Gastrocnemius medialis (tissue), 4 donors: ENCODE measurements around the gene ACVR1B. TPM values are rescaled to one million over a fixed set of nuclear protein-coding genes. Genes with fewer than 3 reads are reported as not detected.

Experiments
- ATAC-seq, 2 donors: fragments of 150-250 bp; one replicate each; pipeline ENCODE4 v1.9.1; 2016
- DNase-seq, 2 donors: peaks; one replicate each; pipeline ENCODE4 v3.0.0-alpha.2; 2019
- H3K27ac ChIP-seq, 4 donors: fragments of 200-600 bp; sonication (generic); 1 replicate in 1 of 4; 2 replicates in 3 of 4; pipeline ENCODE4 v1.5.1; 2016 to 2018; ENCODE audit warnings: mild to moderate bottlenecking in 2 of 4, moderate library complexity in 1 of 4
- H3K27me3 ChIP-seq, 3 donors: fragments of 200-600 bp; sonication (generic) in 2 of 3; 1 replicate in 1 of 3; 2 replicates in 2 of 3; pipeline versions ENCODE4 v1.5.1 to v1.6.0; 2016 to 2019; ENCODE audit warnings: mild to moderate bottlenecking in 1 of 3, moderate library complexity in 1 of 3
- H3K36me3 ChIP-seq, 2 donors: fragments of 200-600 bp; sonication (generic) in 1 of 2; one replicate each; pipeline ENCODE4 v1.5.1; 2017 to 2018
- H3K4me1 ChIP-seq, 2 donors: fragments of 200-600 bp; sonication (generic) in 1 of 2; one replicate each; pipeline ENCODE4 v1.5.1; 2016 to 2017; ENCODE audit warnings: mild to moderate bottlenecking in 2 of 2
- H3K4me3 ChIP-seq, 4 donors: fragments of 200-600 bp; sonication (generic) in 3 of 4; 1 replicate in 1 of 4; 2 replicates in 3 of 4; pipeline ENCODE4 v1.5.1; 2016 to 2019; ENCODE audit warnings: mild to moderate bottlenecking in 2 of 4
- H3K9me3 ChIP-seq, 3 donors: fragments of 200-600 bp; sonication (generic) in 2 of 3; 1 replicate in 1 of 3; 2 replicates in 2 of 3; pipeline ENCODE4 v1.5.1; 2016 to 2019
- POLR2A ChIP-seq, 2 donors: fragments of 450-650 bp; IDR thresholded peaks; one replicate each; pipeline ENCODE4 v1.6.1; 2017; ENCODE audit warnings: antibody characterized with exemption in 2 of 2, mild to moderate bottlenecking in 2 of 2, moderate library complexity in 2 of 2
- in situ Hi-C, 4 donors: fragments of 200-750 bp; cut with MboI; loops; one replicate each; pipeline versions ENCODE4 v1.15.0 to v1.8.0; 2017; ENCODE audit warnings: low sequenced_read_pairs in 4 of 4
- intact Hi-C: fragments of 100-400 bp; cut with DNase I; formaldehyde crosslinking; loops from one replicate; pipeline ENCODE4 v1.15.1; 2023; ENCODE audit warnings: low total_unique reads
- total RNA-seq, 4 donors: library from RNA; depleted of rRNA; stranded (reverse); fragments of >200 nt; gene quantifications; one replicate each; pipeline versions ENCODE4 v1.1.0 to v1.2.3, GENCODE V29; 2016
- TF ChIP-seq, protein P1 (sequence below), 5 experiments: fragments of 450-650 bp in 3 of 5; fragments of 200-600 bp in 2 of 5; sonication (generic) in 2 of 5; IDR thresholded peaks in 4 of 5; conservative IDR thresholded peaks in 1 of 5; 1 replicate in 4 of 5; 2 replicates in 1 of 5; pipeline ENCODE4 v1.5.1; 2016 to 2019; ENCODE audit warnings: antibody characterized with exemption in 5 of 5, mild to moderate bottlenecking in 3 of 5, moderate library complexity in 3 of 5

ACVR1B gene
- total RNA-seq, 4 donors from 2014 or later, result 8.7 to 15.9 (median 10.1) TPM

DNA sequence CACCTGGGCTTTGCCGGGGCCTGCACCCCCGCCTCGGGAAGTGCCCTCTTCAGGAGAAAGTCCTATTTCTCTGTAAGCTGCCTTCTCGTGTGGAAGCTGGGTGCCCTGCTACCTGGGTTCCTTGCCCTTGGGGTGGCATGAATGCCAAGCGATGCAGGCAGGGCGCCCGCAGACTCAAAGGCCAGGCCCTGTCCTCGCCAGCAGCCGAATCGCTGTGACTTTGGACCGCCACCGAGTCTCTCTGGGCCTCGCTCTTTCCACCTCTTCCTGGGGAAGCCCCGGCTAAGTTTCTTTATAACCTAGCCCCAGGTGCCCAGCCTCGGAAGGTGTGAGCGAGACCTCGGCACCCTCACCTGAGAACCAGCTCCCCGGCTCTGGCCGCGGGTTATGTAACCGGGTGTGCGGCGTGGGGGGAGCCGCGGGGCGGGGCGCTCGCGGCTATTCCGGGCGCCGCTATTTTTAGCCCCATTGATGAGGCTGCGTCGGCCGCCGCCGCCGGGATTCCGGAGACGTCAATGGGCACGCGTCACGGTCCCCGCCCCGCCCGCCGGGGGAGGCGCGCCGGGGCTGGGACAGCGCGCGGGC lies 85.2 kb downstream of the ACVR1B start:
- in situ Hi-C loops (no loop called here), intact Hi-C loops (no loop called here)
- DNase-seq (peak; percentile 83 to 89), ATAC-seq (peak; percentile 55 to 60)
- H3K4me1 ChIP-seq, result peaks cover 35 to 63% of the 10 kb centered on the region in 2 donors
- peak overlapping the region; percentile 88 to 95 (median 91) for H3K27ac ChIP-seq
- no peaks in the 10 kb centered on the region for H3K36me3 ChIP-seq
- TF ChIP-seq, protein P1, sequence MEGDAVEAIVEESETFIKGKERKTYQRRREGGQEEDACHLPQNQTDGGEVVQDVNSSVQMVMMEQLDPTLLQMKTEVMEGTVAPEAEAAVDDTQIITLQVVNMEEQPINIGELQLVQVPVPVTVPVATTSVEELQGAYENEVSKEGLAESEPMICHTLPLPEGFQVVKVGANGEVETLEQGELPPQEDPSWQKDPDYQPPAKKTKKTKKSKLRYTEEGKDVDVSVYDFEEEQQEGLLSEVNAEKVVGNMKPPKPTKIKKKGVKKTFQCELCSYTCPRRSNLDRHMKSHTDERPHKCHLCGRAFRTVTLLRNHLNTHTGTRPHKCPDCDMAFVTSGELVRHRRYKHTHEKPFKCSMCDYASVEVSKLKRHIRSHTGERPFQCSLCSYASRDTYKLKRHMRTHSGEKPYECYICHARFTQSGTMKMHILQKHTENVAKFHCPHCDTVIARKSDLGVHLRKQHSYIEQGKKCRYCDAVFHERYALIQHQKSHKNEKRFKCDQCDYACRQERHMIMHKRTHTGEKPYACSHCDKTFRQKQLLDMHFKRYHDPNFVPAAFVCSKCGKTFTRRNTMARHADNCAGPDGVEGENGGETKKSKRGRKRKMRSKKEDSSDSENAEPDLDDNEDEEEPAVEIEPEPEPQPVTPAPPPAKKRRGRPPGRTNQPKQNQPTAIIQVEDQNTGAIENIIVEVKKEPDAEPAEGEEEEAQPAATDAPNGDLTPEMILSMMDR (IDR thresholded peaks at IDR 0.05 in 4 of 5, conservative IDR thresholded peaks at IDR 0.05 in 1 of 5), result no peak
- TF ChIP-seq POLR2A (IDR thresholded peaks at IDR 0.05), result peak; percentile 67 to 92
- H3K4me3 ChIP-seq, result peak overlapping the region; percentile 41 to 66 (median 56)
- H3K9me3 ChIP-seq, result no peaks in the 10 kb centered on the region
- H3K27me3 ChIP-seq, result no peaks in the 10 kb centered on the region

DNA sequence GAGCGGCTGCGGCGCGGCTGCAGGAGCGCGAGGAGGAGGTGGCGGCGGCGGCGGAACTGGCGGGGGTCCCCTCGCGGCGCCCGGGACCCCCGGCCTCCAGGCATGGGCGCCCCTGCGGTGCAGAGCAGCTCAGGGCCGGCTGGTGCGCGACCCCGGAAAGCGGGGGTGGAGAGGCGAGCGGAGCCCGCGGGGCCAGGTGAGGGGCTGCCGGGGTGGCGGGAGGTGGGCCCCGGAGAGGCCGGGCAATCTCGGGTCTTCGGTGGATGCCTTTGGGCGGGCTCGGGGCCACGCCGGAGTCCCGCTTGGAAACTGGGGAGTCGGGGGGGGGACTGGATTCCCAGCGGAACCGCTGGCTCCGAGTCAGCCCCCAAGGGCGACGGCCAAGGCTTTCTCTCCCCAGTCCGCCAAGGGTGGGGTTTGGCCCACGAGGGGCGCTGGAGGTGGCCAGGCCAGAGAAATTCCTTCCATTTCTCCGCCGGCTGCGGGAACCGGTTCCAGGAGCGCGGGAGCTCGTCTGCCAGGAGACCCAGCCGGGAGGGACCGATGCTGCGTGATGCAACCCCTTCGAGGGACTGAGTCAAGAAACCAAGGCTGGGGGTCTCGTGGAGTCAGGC lies 85.9 kb downstream of the ACVR1B start:
- peak in 1 of 2 donors; percentile 2 for ATAC-seq
- TF ChIP-seq POLR2A (IDR thresholded peaks at IDR 0.05), result no peak
- TF ChIP-seq, protein P1 (IDR thresholded peaks at IDR 0.05 in 4 of 5, conservative IDR thresholded peaks at IDR 0.05 in 1 of 5), result peak in 1 of 5 experiments; percentile 15
- Histone ChIP-seq H3K36me3 (no peaks in the 10 kb centered on the region), H3K4me1 (peaks cover 33 to 63% of the 10 kb centered on the region in 2 donors), H3K27me3 (no peaks in the 10 kb centered on the region), H3K9me3 (no peaks in the 10 kb centered on the region), H3K4me3 (peak overlapping the region; percentile 66 to 95 (median 66)), H3K27ac (peak overlapping the region; percentile 88 to 95 (median 90))
- in situ Hi-C loops (no loop called here), intact Hi-C loops (no loop called here)
- DNase-seq, result peak in 1 of 2 donors; percentile 62

DNA sequence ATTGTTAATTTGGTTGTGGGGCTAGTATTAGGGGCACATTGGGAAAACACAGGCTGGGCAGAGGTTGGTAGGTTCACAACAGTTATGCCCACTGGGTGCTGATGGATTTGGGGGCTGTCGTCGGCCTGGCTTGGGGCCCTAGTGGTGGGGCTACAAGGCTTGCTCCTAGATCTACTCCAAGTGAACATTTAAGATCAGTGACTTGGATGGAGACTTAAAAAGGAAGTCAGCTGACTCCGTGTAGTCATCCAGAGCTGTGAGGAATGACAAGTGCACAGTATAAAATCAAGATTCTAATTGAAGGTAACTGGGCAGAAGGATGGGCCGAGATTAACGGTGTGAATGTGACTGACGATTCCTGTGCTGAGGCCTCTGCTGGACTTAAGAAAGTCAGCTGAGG lies 86.9 kb downstream of the ACVR1B start:
- Histone ChIP-seq H3K36me3 (no peaks in the 10 kb centered on the region), H3K9me3 (no peaks in the 10 kb centered on the region), H3K4me3 (peak overlapping the region in 2 of 4 donors; percentile 66 to 95), H3K4me1 (peaks cover 37 to 64% of the 10 kb centered on the region in 2 donors), H3K27ac (peak overlapping the region; percentile 88 to 95 (median 90)), H3K27me3 (no peaks in the 10 kb centered on the region)
- intact Hi-C loops (no loop called here), in situ Hi-C loops (no loop called here)
- no peak for DNase-seq
- TF ChIP-seq, protein P1 (IDR thresholded peaks at IDR 0.05 in 4 of 5, conservative IDR thresholded peaks at IDR 0.05 in 1 of 5), result no peak
- peak in 1 of 2 donors; percentile 57 for TF ChIP-seq POLR2A (IDR thresholded peaks at IDR 0.05)
- ATAC-seq, result no peak

DNA sequence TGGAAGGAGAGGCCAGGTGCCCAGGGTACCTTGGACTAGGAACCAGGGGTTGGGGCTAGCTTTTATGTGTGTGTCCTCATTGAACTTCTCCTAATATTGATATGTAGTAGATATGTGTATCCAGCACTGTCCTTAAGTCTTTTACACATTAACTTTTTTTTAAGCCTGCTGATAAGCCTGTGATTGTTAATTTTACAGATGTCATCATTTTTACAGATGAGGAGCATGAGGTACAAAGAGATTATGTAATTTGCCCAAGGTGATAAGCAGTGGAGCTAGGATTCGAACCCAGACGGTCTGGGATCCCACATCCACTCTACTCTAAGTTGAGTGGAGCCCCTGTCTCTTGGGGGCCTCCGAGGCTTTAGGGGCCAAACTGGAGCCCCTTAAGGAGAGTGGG lies 89.5 kb downstream of the ACVR1B start:
- ATAC-seq (no peak), DNase-seq (no peak)
- Histone ChIP-seq H3K4me3 (no peak overlapping the region), H3K27me3 (no peaks in the 10 kb centered on the region), H3K4me1 (peaks cover 46 to 53% of the 10 kb centered on the region in 2 donors), H3K27ac (peak overlapping the region; percentile 90 to 98 (median 94)), H3K36me3 (no peaks in the 10 kb centered on the region), H3K9me3 (no peaks in the 10 kb centered on the region)
- TF ChIP-seq, protein P1 (IDR thresholded peaks at IDR 0.05 in 4 of 5, conservative IDR thresholded peaks at IDR 0.05 in 1 of 5), result no peak
- no peak for TF ChIP-seq POLR2A (IDR thresholded peaks at IDR 0.05)
- in situ Hi-C loops (no loop called here), intact Hi-C loops (loop anchor here (5.0 kb wide), 1 partner anchor 1006 kb away; no protein-coding TSS in a partner anchor)
